Measurements from ENCODE around the gene STAC3.

Gene STAC3

DNA sequence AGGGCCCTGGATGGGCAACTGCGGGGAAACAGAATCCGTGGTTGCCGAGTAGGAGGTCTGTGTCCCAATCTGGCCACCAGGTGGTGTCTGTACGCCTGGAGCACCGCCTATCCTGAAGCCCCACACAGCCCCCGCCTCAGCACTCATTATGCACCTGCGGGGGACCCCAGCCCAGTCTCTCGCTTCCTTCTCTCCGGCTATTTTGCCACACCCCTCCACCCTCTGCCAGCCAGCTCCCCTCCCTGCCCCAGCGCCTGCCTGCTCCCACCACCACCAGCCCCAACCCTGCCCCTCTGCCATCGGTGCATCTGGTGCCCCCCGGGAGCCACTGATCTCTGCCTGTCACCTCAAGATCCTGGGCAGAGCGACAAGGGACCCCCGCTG is 36.6 kb downstream of the STAC3 start (continued):
- TF ChIP-seq, protein P1, sequence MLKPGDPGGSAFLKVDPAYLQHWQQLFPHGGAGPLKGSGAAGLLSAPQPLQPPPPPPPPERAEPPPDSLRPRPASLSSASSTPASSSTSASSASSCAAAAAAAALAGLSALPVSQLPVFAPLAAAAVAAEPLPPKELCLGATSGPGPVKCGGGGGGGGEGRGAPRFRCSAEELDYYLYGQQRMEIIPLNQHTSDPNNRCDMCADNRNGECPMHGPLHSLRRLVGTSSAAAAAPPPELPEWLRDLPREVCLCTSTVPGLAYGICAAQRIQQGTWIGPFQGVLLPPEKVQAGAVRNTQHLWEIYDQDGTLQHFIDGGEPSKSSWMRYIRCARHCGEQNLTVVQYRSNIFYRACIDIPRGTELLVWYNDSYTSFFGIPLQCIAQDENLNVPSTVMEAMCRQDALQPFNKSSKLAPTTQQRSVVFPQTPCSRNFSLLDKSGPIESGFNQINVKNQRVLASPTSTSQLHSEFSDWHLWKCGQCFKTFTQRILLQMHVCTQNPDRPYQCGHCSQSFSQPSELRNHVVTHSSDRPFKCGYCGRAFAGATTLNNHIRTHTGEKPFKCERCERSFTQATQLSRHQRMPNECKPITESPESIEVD (tag by site-specific recombination; IDR thresholded peaks at IDR 0.05): no peak
- peak; percentile 85 for TF ChIP-seq ZNF792 (tag by site-specific recombination; IDR thresholded peaks at IDR 0.05)
- peak; percentile 59 for TF ChIP-seq ZNF654 (tag by site-specific recombination; IDR thresholded peaks at IDR 0.05; ENCODE audit: low read depth)
- no peak for TF ChIP-seq ZNF266 (tag by site-specific recombination; IDR thresholded peaks at IDR 0.05; ENCODE audit: low read depth)
- TF ChIP-seq, protein P2, sequence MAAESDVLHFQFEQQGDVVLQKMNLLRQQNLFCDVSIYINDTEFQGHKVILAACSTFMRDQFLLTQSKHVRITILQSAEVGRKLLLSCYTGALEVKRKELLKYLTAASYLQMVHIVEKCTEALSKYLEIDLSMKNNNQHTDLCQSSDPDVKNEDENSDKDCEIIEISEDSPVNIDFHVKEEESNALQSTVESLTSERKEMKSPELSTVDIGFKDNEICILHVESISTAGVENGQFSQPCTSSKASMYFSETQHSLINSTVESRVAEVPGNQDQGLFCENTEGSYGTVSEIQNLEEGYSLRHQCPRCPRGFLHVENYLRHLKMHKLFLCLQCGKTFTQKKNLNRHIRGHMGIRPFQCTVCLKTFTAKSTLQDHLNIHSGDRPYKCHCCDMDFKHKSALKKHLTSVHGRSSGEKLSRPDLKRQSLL (tag by site-specific recombination; IDR thresholded peaks at IDR 0.05): no peak
- peak; percentile 10; the same call in 1 of the 2 replicates for TF ChIP-seq ZBTB48 (tag by site-specific recombination; IDR thresholded peaks at IDR 0.05)
- TF ChIP-seq ZNF830 (tag by site-specific recombination; IDR thresholded peaks at IDR 0.05; ENCODE audit: low read depth): no peak
- no peak for TF ChIP-seq ZXDB (tag by site-specific recombination; IDR thresholded peaks at IDR 0.05)
- no peak for TF ChIP-seq ZFP3 (tag by site-specific recombination; IDR thresholded peaks at IDR 0.05; ENCODE audit: low read depth)
- no peak for TF ChIP-seq ZNF202 (tag by site-specific recombination; IDR thresholded peaks at IDR 0.05; ENCODE audit: borderline replicate concordance)
- no peak for TF ChIP-seq KLF16 (tag by site-specific recombination; IDR thresholded peaks at IDR 0.05)
- TF ChIP-seq ZNF335 (tag by site-specific recombination; conservative IDR thresholded peaks at IDR 0.05): peak; percentile 47; the same call in 1 of the 2 replicates
- TF ChIP-seq ZNF350 (tag by site-specific recombination; IDR thresholded peaks at IDR 0.05): no peak
- TF ChIP-seq, protein P3, sequence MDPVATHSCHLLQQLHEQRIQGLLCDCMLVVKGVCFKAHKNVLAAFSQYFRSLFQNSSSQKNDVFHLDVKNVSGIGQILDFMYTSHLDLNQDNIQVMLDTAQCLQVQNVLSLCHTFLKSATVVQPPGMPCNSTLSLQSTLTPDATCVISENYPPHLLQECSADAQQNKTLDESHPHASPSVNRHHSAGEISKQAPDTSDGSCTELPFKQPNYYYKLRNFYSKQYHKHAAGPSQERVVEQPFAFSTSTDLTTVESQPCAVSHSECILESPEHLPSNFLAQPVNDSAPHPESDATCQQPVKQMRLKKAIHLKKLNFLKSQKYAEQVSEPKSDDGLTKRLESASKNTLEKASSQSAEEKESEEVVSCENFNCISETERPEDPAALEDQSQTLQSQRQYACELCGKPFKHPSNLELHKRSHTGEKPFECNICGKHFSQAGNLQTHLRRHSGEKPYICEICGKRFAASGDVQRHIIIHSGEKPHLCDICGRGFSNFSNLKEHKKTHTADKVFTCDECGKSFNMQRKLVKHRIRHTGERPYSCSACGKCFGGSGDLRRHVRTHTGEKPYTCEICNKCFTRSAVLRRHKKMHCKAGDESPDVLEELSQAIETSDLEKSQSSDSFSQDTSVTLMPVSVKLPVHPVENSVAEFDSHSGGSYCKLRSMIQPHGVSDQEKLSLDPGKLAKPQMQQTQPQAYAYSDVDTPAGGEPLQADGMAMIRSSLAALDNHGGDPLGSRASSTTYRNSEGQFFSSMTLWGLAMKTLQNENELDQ (tag by site-specific recombination; IDR thresholded peaks at IDR 0.05; ENCODE audit: low read depth): no peak
- TF ChIP-seq ZNF138 (tag by site-specific recombination; IDR thresholded peaks at IDR 0.05; ENCODE audit: borderline replicate concordance): no peak
- TF ChIP-seq ZBTB1 (tag by site-specific recombination; IDR thresholded peaks at IDR 0.05): no peak
- TF ChIP-seq ZFHX2 (tag by site-specific recombination; conservative IDR thresholded peaks at IDR 0.05): peak; percentile 65
- no peak for TF ChIP-seq ZNF473 (tag by site-specific recombination; IDR thresholded peaks at IDR 0.05)
- no peak for TF ChIP-seq ZNF621 (tag by site-specific recombination; IDR thresholded peaks at IDR 0.05)
- TF ChIP-seq WT1 (tag by site-specific recombination; IDR thresholded peaks at IDR 0.05): no peak
- TF ChIP-seq ZNF133 (tag by site-specific recombination; IDR thresholded peaks at IDR 0.05): no peak
- no peak for TF ChIP-seq ZNF626 (tag by site-specific recombination; IDR thresholded peaks at IDR 0.05)
- TF ChIP-seq SETDB1 (IDR thresholded peaks at IDR 0.05; ENCODE audit: insufficient read length, low read length): no peak
- TF ChIP-seq, protein P4, sequence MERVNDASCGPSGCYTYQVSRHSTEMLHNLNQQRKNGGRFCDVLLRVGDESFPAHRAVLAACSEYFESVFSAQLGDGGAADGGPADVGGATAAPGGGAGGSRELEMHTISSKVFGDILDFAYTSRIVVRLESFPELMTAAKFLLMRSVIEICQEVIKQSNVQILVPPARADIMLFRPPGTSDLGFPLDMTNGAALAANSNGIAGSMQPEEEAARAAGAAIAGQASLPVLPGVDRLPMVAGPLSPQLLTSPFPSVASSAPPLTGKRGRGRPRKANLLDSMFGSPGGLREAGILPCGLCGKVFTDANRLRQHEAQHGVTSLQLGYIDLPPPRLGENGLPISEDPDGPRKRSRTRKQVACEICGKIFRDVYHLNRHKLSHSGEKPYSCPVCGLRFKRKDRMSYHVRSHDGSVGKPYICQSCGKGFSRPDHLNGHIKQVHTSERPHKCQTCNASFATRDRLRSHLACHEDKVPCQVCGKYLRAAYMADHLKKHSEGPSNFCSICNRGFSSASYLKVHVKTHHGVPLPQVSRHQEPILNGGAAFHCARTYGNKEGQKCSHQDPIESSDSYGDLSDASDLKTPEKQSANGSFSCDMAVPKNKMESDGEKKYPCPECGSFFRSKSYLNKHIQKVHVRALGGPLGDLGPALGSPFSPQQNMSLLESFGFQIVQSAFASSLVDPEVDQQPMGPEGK (tag by site-specific recombination; IDR thresholded peaks at IDR 0.05): peak; percentile 97
- no peak for TF ChIP-seq ZNF514 (tag by site-specific recombination; IDR thresholded peaks at IDR 0.05)
- TF ChIP-seq, protein P5, sequence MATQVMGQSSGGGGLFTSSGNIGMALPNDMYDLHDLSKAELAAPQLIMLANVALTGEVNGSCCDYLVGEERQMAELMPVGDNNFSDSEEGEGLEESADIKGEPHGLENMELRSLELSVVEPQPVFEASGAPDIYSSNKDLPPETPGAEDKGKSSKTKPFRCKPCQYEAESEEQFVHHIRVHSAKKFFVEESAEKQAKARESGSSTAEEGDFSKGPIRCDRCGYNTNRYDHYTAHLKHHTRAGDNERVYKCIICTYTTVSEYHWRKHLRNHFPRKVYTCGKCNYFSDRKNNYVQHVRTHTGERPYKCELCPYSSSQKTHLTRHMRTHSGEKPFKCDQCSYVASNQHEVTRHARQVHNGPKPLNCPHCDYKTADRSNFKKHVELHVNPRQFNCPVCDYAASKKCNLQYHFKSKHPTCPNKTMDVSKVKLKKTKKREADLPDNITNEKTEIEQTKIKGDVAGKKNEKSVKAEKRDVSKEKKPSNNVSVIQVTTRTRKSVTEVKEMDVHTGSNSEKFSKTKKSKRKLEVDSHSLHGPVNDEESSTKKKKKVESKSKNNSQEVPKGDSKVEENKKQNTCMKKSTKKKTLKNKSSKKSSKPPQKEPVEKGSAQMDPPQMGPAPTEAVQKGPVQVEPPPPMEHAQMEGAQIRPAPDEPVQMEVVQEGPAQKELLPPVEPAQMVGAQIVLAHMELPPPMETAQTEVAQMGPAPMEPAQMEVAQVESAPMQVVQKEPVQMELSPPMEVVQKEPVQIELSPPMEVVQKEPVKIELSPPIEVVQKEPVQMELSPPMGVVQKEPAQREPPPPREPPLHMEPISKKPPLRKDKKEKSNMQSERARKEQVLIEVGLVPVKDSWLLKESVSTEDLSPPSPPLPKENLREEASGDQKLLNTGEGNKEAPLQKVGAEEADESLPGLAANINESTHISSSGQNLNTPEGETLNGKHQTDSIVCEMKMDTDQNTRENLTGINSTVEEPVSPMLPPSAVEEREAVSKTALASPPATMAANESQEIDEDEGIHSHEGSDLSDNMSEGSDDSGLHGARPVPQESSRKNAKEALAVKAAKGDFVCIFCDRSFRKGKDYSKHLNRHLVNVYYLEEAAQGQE (tag by site-specific recombination; IDR thresholded peaks at IDR 0.05): no peak
- TF ChIP-seq ZNF560 (tag by site-specific recombination; IDR thresholded peaks at IDR 0.05; ENCODE audit: borderline replicate concordance): no peak
- no peak for TF ChIP-seq ZNF670 (tag by site-specific recombination; IDR thresholded peaks at IDR 0.05; ENCODE audit: low read depth)
- TF ChIP-seq ZNF549 (tag by site-specific recombination; IDR thresholded peaks at IDR 0.05): no peak
- TF ChIP-seq MZF1 (tag by site-specific recombination; IDR thresholded peaks at IDR 0.05; ENCODE audit: borderline replicate concordance): no peak
- no peak for TF ChIP-seq ZNF114 (tag by site-specific recombination; IDR thresholded peaks at IDR 0.05)

All from HEK293 (cell line).